ENCODE results near the gene KIAA1217.
A peak's percentile ranks its signal among the peaks of the same experiment; 100 is the strongest.

Gene KIAA1217

GRCh38 chr10:24261627-24262026 lies 52.7 kb downstream of the KIAA1217 start:
- H3K27ac ChIP-seq, result no peak overlapping the region
- H3K9me3 ChIP-seq, result no peaks in the 10 kb centered on the region
- DNase-seq, result no peak
- intact Hi-C loops (cut with DNase I; ENCODE audit: low total_unique reads), result no loop called here
- peaks cover 0 to 14% (median 0%) of the 10 kb centered on the region in 4 donors for H3K4me1 ChIP-seq
- no peak overlapping the region for H3K4me3 ChIP-seq
- no peaks in the 10 kb centered on the region for H3K27me3 ChIP-seq
- no peak for TF ChIP-seq CTCF (IDR thresholded peaks at IDR 0.05)
- no peaks in the 10 kb centered on the region for H3K36me3 ChIP-seq

- TF ChIP-seq CTCF (IDR thresholded peaks at IDR 0.05), result no peak
- Histone ChIP-seq H3K27me3 (no peaks in the 10 kb centered on the region), H3K4me3 (no peak overlapping the region), H3K36me3 (no peaks in the 10 kb centered on the region), H3K4me1 (peaks cover 0 to 14% (median 0%) of the 10 kb centered on the region in 4 donors), H3K27ac (no peak overlapping the region), H3K9me3 (no peaks in the 10 kb centered on the region)
- DNase-seq, result peak in 1 of 2 donors; percentile 38
- intact Hi-C loops (cut with DNase I; ENCODE audit: low total_unique reads), result no loop called here
Measured at GRCh38 chr10:24262929-24263590, 54.1 kb downstream of the KIAA1217 start.

- no peak for DNase-seq
- intact Hi-C loops (cut with DNase I; ENCODE audit: low total_unique reads), result no loop called here
- Histone ChIP-seq H3K27ac (no peak overlapping the region), H3K9me3 (no peaks in the 10 kb centered on the region), H3K4me1 (no peaks in the 10 kb centered on the region), H3K27me3 (no peaks in the 10 kb centered on the region), H3K4me3 (no peak overlapping the region), H3K36me3 (no peaks in the 10 kb centered on the region)
- TF ChIP-seq CTCF (IDR thresholded peaks at IDR 0.05), result no peak
Measured at GRCh38 chr10:24269476-24269875, 60.5 kb downstream of the KIAA1217 start.

- no peak for TF ChIP-seq CTCF (IDR thresholded peaks at IDR 0.05)
- no peak for DNase-seq
- Histone ChIP-seq H3K27ac (no peak overlapping the region), H3K4me3 (no peak overlapping the region), H3K4me1 (no peaks in the 10 kb centered on the region), H3K36me3 (no peaks in the 10 kb centered on the region), H3K9me3 (no peaks in the 10 kb centered on the region), H3K27me3 (no peaks in the 10 kb centered on the region)
- intact Hi-C loops (cut with DNase I; ENCODE audit: low total_unique reads), result no loop called here
Measured at GRCh38 chr10:24272374-24272773, 63.4 kb downstream of the KIAA1217 start.

- no peak overlapping the region for H3K4me3 ChIP-seq
- no peaks in the 10 kb centered on the region for H3K4me1 ChIP-seq
- peaks cover 0 to 10% (median 0%) of the 10 kb centered on the region in 3 donors for H3K9me3 ChIP-seq
- TF ChIP-seq CTCF (IDR thresholded peaks at IDR 0.05), result no peak
- no peak for DNase-seq
- no peaks in the 10 kb centered on the region for H3K27me3 ChIP-seq
- no peaks in the 10 kb centered on the region for H3K36me3 ChIP-seq
- intact Hi-C loops (cut with DNase I; ENCODE audit: low total_unique reads), result no loop called here
- no peak overlapping the region for H3K27ac ChIP-seq
Measured at GRCh38 chr10:24277277-24277676, 68.3 kb downstream of the KIAA1217 start.

GRCh38 chr10:24277771-24278170 lies 68.8 kb downstream of the KIAA1217 start:
- intact Hi-C loops (cut with DNase I; ENCODE audit: low total_unique reads), result no loop called here
- Histone ChIP-seq H3K4me1 (no peaks in the 10 kb centered on the region), H3K36me3 (no peaks in the 10 kb centered on the region), H3K9me3 (peaks cover 0 to 10% (median 0%) of the 10 kb centered on the region in 3 donors), H3K4me3 (no peak overlapping the region), H3K27me3 (no peaks in the 10 kb centered on the region), H3K27ac (no peak overlapping the region)
- no peak for DNase-seq
- TF ChIP-seq CTCF (IDR thresholded peaks at IDR 0.05), result no peak

Measured in tibial artery (tissue), 4 donors.